OCI-LY7 (cell line): ENCODE data around the gene TBC1D13.

Experiments
- CTCF ChIP-seq: fragments of 200-600 bp; sonication (generic); conservative IDR thresholded peaks from 2 replicates; pipeline ENCODE4 v1.5.1; 2014; ENCODE audit warnings: mild to moderate bottlenecking, antibody characterized with exemption, low read length, moderate library complexity, mixed read lengths
- EZH2phosphoT487 ChIP-seq: fragments of 200-600 bp; sonication (generic); IDR thresholded peaks from 2 replicates; pipeline ENCODE4 v1.6.1; 2018; ENCODE audit warnings: low read depth, borderline replicate concordance, mild to moderate bottlenecking, mixed run types, antibody characterized with exemption, low read length, moderate library complexity, mixed read lengths

GRCh38 chr9:128770286-128771030, 16.6 kb upstream of the TBC1D13 start:
- TF ChIP-seq CTCF (no peak), EZH2phosphoT487 (no peak)
